Liver (tissue), 3 donors: ENCODE measurements around the gene NFKB1.

ENCODE experiments used
- JUND ChIP-seq, 2 donors: IDR thresholded peaks; 2 replicates each; pipeline ENCODE4 v1.6.1; 2016; ENCODE audit warnings: antibody characterized with exemption in 2 of 2
- RAD21 ChIP-seq, 2 donors: IDR thresholded peaks; 2 replicates each; pipeline ENCODE4 v1.6.1; 2016; ENCODE audit warnings: antibody characterized with exemption in 2 of 2, mild to moderate bottlenecking in 2 of 2
- TF ChIP-seq, protein P1 (sequence below): IDR thresholded peaks from 2 replicates; pipeline ENCODE4 v1.6.1; 2016; ENCODE audit warnings: antibody characterized with exemption
- TF ChIP-seq, protein P2 (sequence below): IDR thresholded peaks from 2 replicates; pipeline ENCODE4 v1.6.1; 2016; ENCODE audit warnings: antibody characterized with exemption
- TF ChIP-seq, protein P3 (sequence below): fragments of 150-350 bp; IDR thresholded peaks from 2 replicates; pipeline ENCODE4 v1.5.1; 2017; ENCODE audit warnings: improper control_type of control experiment, low read depth, low read length; ENCODE audit not compliant: missing input control
- TF ChIP-seq, protein P4 (sequence below): IDR thresholded peaks from 2 replicates; pipeline ENCODE4 v1.6.1; 2016; ENCODE audit warnings: antibody characterized with exemption, mild to moderate bottlenecking
- donor health status: healthy.
- donor health status: healthy.

DNA sequence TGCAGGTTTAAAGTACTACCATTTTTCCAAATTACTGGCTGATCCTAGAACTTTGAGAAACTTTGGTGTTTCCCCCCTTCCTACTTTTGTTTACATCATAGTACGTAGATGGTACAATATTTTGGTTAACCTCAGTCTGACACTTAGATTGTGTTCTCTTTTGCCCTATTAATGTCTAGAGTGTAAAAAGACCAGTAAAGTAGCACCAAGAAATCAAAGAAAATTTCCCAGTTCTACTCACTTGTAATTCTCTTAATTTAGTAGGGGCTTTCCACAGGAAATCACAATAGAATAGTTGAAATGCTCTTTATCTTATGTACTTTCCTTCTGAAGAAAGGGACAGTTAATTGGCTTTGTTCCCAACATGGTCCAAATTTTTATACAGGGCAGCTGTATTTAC is 51.6 kb downstream of the NFKB1 start:
- TF ChIP-seq, protein P1, sequence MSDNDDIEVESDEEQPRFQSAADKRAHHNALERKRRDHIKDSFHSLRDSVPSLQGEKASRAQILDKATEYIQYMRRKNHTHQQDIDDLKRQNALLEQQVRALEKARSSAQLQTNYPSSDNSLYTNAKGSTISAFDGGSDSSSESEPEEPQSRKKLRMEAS = no peak
- TF ChIP-seq, protein P2, sequence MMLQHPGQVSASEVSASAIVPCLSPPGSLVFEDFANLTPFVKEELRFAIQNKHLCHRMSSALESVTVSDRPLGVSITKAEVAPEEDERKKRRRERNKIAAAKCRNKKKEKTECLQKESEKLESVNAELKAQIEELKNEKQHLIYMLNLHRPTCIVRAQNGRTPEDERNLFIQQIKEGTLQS = no peak
- TF ChIP-seq, protein P3, sequence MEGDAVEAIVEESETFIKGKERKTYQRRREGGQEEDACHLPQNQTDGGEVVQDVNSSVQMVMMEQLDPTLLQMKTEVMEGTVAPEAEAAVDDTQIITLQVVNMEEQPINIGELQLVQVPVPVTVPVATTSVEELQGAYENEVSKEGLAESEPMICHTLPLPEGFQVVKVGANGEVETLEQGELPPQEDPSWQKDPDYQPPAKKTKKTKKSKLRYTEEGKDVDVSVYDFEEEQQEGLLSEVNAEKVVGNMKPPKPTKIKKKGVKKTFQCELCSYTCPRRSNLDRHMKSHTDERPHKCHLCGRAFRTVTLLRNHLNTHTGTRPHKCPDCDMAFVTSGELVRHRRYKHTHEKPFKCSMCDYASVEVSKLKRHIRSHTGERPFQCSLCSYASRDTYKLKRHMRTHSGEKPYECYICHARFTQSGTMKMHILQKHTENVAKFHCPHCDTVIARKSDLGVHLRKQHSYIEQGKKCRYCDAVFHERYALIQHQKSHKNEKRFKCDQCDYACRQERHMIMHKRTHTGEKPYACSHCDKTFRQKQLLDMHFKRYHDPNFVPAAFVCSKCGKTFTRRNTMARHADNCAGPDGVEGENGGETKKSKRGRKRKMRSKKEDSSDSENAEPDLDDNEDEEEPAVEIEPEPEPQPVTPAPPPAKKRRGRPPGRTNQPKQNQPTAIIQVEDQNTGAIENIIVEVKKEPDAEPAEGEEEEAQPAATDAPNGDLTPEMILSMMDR = no peak
- TF ChIP-seq, protein P4, sequence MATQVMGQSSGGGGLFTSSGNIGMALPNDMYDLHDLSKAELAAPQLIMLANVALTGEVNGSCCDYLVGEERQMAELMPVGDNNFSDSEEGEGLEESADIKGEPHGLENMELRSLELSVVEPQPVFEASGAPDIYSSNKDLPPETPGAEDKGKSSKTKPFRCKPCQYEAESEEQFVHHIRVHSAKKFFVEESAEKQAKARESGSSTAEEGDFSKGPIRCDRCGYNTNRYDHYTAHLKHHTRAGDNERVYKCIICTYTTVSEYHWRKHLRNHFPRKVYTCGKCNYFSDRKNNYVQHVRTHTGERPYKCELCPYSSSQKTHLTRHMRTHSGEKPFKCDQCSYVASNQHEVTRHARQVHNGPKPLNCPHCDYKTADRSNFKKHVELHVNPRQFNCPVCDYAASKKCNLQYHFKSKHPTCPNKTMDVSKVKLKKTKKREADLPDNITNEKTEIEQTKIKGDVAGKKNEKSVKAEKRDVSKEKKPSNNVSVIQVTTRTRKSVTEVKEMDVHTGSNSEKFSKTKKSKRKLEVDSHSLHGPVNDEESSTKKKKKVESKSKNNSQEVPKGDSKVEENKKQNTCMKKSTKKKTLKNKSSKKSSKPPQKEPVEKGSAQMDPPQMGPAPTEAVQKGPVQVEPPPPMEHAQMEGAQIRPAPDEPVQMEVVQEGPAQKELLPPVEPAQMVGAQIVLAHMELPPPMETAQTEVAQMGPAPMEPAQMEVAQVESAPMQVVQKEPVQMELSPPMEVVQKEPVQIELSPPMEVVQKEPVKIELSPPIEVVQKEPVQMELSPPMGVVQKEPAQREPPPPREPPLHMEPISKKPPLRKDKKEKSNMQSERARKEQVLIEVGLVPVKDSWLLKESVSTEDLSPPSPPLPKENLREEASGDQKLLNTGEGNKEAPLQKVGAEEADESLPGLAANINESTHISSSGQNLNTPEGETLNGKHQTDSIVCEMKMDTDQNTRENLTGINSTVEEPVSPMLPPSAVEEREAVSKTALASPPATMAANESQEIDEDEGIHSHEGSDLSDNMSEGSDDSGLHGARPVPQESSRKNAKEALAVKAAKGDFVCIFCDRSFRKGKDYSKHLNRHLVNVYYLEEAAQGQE = no peak
- TF ChIP-seq RAD21 (IDR thresholded peaks at IDR 0.05) = no peak
- no peak for TF ChIP-seq JUND (IDR thresholded peaks at IDR 0.05)
